Esophagus squamous epithelium (tissue), 5 donors: ENCODE data around the gene TBC1D8B. TPM values are rescaled to one million over a fixed set of nuclear protein-coding genes. Genes with fewer than 3 reads are reported as not detected.
"Not testable (repeated sequence)": the region's sequence is repeated elsewhere in the genome, so short reads cannot be mapped to it uniquely, and the experiment has no call there.

Source experiments
- DNase-seq: peaks from one replicate; lab custom pipeline; 2025; lab: John Stamatoyannopoulos, UW
- H3K27ac ChIP-seq, 4 donors: fragments of 200-600 bp; sonication (generic); one replicate each; pipeline ENCODE4 v1.5.1; 2016 to 2019; ENCODE audit warnings: mild to moderate bottlenecking in 1 of 4
- H3K27me3 ChIP-seq, 4 donors: fragments of 200-600 bp; sonication (generic); 1 replicate in 3 of 4; 2 replicates in 1 of 4; pipeline versions ENCODE4 v1.5.1 to v1.6.0; 2017 to 2021; ENCODE audit warnings: antibody characterized with exemption in 1 of 4
- H3K36me3 ChIP-seq, 3 donors: fragments of 200-600 bp; sonication (generic); one replicate each; pipeline ENCODE4 v1.5.1; 2016 to 2019
- H3K4me1 ChIP-seq, 3 donors: fragments of 200-600 bp; sonication (generic); one replicate each; pipeline ENCODE4 v1.5.1; 2017 to 2019
- H3K4me3 ChIP-seq, 4 donors: fragments of 200-600 bp; sonication (generic); 1 replicate in 3 of 4; 2 replicates in 1 of 4; pipeline ENCODE4 v1.5.1; 2016 to 2019; ENCODE audit warnings: mild to moderate bottlenecking in 2 of 4, moderate library complexity in 1 of 4
- H3K9me3 ChIP-seq, 3 donors: fragments of 200-600 bp; sonication (generic); one replicate each; pipeline ENCODE4 v1.5.1; 2016 to 2019
- POLR2A ChIP-seq, 4 donors: fragments of 450-650 bp; IDR thresholded peaks; one replicate each; pipeline ENCODE4 v1.6.1; 2017; ENCODE audit warnings: antibody characterized with exemption in 4 of 4, mild to moderate bottlenecking in 4 of 4, moderate library complexity in 3 of 4
- WGBS, 2 donors: methylation state at CpG; one replicate each; pipeline ENCODE4 v1.1.5; 2018; 5-methylcytosine and 5-hydroxymethylcytosine counted together
- intact Hi-C: fragments of 100-400 bp; cut with DNase I; formaldehyde crosslinking; loops from one replicate; pipeline ENCODE4 v1.15.0; 2022
- total RNA-seq, 4 donors: library from RNA; depleted of rRNA; stranded (reverse); fragments of >200 nt; gene quantifications; one replicate each; pipeline ENCODE4 v1.1.0, GENCODE V29; 2016
- TF ChIP-seq, protein P1 (sequence below), 6 experiments: fragments of 450-650 bp in 4 of 6; fragments of 200-600 bp in 2 of 6; sonication (generic) in 2 of 6; IDR thresholded peaks; one replicate each; pipeline ENCODE4 v1.5.1; 2016 to 2019; ENCODE audit warnings: antibody characterized with exemption in 6 of 6, mild to moderate bottlenecking in 4 of 6, moderate library complexity in 4 of 6
- donor health status: DM: yes; HTN: yes; CAD: no.

The TBC1D8B gene
- 1 to 10 TPM; 2.3 to 3.9 (median 3.4) TPM for total RNA-seq

DNA sequence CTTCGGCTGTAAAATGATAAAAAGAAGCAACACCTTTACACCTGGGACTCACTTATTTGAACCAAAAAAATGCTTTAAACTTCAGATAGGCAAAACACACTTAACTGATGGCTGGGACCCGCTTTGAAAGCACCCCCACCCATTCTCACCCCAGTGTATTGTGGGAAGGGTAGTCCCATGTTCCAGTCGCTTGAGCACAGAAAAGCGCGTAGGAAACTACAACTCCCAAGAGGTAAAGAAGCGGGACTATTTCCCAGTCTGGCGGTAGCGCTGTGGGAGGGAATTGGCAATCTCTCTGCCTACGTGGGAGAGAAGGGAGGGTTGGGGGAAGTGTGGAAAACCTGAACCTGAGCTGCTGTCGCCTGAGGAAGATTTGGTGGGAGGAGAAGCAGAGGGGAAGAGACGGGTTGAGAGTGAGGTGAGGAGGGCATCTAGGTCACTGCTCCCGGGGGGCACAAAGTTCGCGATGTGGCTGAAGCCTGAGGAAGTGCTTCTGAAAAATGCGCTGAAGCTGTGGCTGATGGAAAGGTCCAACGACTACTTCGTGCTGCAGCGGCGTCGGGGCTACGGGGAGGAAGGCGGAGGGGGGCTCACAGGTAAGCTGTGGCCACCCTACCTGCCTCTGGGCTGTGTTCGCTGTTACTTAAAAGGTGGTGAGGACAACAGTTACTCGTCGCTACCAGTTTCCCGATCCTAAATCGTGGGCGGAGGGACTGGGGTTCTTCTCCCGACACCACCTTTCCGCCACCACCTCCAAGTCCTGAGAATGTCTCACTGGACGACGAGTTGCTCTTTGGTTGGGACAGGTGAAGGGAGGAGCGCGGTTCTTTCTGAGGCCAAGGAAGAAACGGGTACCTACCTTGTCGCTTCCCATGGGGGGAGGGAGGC lies at the start of gene TBC1D8B:
Gene TBC1D8B, plus strand, starts transcription at position 286 of the 888 bp plus-strand sequence. Its CDS starts 181 bp downstream, at position 467.
- H3K27me3 ChIP-seq, result peaks cover 0 to 3% (median 0%) of the 10 kb centered on the region in 4 donors
- DNase-seq, result no peak

DNA sequence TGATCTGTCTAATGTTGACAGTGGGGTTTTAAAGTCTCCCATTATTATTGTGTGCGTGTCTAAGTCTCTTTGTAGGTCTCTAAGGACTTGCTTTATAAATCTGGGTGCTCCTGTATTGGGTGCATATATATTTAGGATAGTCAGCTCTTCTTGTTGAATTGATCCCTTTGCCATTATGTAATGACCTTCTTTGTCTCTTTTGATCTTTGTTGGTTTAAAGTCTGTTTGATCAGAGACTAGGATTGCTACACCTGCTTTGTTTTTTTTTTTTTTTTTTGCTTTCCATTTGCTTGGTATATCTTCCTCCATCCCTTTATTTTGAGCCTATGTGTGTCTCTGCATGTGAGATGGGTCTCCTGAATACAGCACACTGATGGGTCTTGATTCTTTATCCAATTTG lies 33.2 kb upstream of the TBC1D8B start:
- H3K9me3 ChIP-seq, H3K27ac ChIP-seq, H3K4me1 ChIP-seq, H3K4me3 ChIP-seq, DNase-seq, H3K36me3 ChIP-seq, intact Hi-C loops, H3K27me3 ChIP-seq: not testable (repeated sequence)
- 74% methylated on average over 1 of the region's 1 CpG; no CpG with 5 or more reads in 1 of the 2 donors for WGBS, 2 donors

More for the DNA sequence above, at the start of gene TBC1D8B:
- Histone ChIP-seq H3K27ac (peak within 1 kb of the TSS; percentile 39 to 69 (median 58)), H3K9me3 (no peaks in the 10 kb centered on the region), H3K36me3 (no peaks in the 10 kb centered on the region), H3K4me1 (no peaks in the 10 kb centered on the region), H3K4me3 (peak within 1 kb of the TSS; percentile 39 to 67 (median 58))
- intact Hi-C loops, result no loop called here
- WGBS, 2 donors, result 0 to 50% methylated on average over 11 to 20 of the region's 36 CpGs
- peak in 1 of 4 donors; percentile 31 for TF ChIP-seq POLR2A (IDR thresholded peaks at IDR 0.05)
- TF ChIP-seq, protein P1, sequence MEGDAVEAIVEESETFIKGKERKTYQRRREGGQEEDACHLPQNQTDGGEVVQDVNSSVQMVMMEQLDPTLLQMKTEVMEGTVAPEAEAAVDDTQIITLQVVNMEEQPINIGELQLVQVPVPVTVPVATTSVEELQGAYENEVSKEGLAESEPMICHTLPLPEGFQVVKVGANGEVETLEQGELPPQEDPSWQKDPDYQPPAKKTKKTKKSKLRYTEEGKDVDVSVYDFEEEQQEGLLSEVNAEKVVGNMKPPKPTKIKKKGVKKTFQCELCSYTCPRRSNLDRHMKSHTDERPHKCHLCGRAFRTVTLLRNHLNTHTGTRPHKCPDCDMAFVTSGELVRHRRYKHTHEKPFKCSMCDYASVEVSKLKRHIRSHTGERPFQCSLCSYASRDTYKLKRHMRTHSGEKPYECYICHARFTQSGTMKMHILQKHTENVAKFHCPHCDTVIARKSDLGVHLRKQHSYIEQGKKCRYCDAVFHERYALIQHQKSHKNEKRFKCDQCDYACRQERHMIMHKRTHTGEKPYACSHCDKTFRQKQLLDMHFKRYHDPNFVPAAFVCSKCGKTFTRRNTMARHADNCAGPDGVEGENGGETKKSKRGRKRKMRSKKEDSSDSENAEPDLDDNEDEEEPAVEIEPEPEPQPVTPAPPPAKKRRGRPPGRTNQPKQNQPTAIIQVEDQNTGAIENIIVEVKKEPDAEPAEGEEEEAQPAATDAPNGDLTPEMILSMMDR (IDR thresholded peaks at IDR 0.05), result no peak

DNA sequence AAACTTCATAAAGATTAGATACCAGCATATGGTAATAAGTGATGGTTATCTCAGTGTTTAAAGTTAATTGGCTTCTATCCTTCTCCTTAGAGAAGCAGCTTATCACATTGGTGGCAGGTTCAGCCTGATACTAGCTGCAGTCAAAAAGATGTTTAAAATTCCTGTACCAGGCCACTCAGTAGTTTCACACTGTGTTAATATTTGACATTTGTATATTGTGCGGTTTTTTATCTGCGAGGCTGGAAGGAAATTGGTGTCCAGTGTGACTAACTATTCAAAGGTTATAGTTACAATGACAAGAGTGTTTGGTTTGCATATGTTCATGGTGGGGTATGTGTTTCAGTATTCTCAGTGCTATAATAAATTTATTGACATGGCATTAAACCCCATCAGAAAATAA lies 27.5 kb upstream of the TBC1D8B start:
- Histone ChIP-seq H3K27ac (no peak overlapping the region), H3K4me3 (no peak overlapping the region), H3K36me3 (no peaks in the 10 kb centered on the region), H3K27me3 (no peaks in the 10 kb centered on the region), H3K9me3 (no peaks in the 10 kb centered on the region), H3K4me1 (peaks cover 0 to 5% (median 0%) of the 10 kb centered on the region in 3 donors)
- intact Hi-C loops, result no loop called here
- no peak for DNase-seq
- TF ChIP-seq, protein P1 (IDR thresholded peaks at IDR 0.05), result no peak
- TF ChIP-seq POLR2A (IDR thresholded peaks at IDR 0.05), result no peak
- WGBS, 2 donors, result 73 to 82% methylated on average over 2 of the region's 2 CpGs

DNA sequence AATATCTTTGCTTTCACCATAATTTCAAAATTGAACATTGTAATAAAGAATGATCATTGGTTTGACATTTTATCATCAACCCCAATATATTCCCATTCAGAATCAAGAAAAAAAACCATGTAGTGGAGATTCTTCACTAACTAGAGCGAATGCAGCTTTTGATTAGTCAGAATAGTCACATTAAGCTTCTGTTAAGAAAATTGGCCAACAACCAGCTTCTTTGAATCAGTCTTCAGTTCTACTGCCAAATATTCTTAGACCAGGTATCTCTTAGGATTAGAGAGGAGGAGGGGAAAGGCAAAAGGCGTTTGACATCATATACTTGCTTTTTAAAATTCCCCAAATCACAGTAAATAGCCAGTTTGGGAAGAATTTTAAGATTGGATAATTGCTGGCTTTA lies 22.2 kb upstream of the TBC1D8B start:
- H3K27me3 ChIP-seq, result peaks cover 0 to 5% (median 0%) of the 10 kb centered on the region in 4 donors
- WGBS, 2 donors, result 23 to 24% methylated on average over 2 of the region's 2 CpGs
- H3K36me3 ChIP-seq, result no peaks in the 10 kb centered on the region
- H3K4me3 ChIP-seq, result no peak overlapping the region
- no peak for DNase-seq
- peak overlapping the region in 1 of 4 donors; percentile 25 for H3K27ac ChIP-seq
- no peaks in the 10 kb centered on the region for H3K9me3 ChIP-seq
- TF ChIP-seq POLR2A (IDR thresholded peaks at IDR 0.05), result no peak
- TF ChIP-seq, protein P1 (IDR thresholded peaks at IDR 0.05), result no peak
- intact Hi-C loops, result no loop called here
- H3K4me1 ChIP-seq, result peaks cover 0 to 16% (median 0%) of the 10 kb centered on the region in 3 donors

DNA sequence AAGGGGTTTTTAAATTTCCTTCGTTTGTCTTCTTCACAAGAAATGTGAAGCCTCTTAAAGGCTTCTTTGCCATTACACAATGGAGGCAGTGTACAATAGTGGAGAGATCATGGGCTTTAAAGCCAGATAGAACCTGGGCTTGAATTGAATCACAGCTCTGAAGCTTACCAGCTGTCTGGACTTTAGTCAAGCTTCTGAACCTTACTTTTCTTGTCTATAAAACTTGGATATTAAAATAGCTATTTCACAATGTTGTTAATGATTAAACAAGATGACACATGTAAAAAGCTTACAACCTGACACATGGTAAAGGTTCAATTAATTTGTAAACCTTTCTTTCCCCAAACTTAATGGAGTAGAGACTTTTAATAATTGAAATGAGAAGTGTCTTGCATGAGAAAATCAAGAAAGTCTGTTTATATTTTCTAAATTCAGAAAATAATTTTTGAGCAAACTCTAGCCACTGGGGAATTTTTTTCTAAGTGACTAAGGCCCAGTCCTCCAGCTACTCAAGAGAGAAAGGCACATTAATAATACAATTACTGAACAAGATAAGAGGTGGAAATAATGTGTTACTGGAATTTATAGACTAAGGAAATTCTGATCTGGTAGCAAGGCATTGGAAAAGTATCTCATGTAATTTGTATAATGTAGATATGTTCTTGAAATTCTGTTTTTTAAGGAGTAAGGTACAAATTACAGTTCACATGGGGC lies 21.7 kb upstream of the TBC1D8B start:
- WGBS, 2 donors, result 11 to 29% methylated on average over 1 of the region's 1 CpG

More for the DNA sequence above, 21.7 kb upstream of the TBC1D8B start:
- Histone ChIP-seq H3K36me3 (no peaks in the 10 kb centered on the region), H3K27ac (peak overlapping the region in 1 of 4 donors; percentile 25), H3K27me3 (peaks cover 0 to 5% (median 0%) of the 10 kb centered on the region in 4 donors), H3K4me1 (peaks cover 0 to 16% (median 0%) of the 10 kb centered on the region in 3 donors), H3K4me3 (no peak overlapping the region), H3K9me3 (no peaks in the 10 kb centered on the region)
- no peak for TF ChIP-seq POLR2A (IDR thresholded peaks at IDR 0.05)
- TF ChIP-seq, protein P1 (IDR thresholded peaks at IDR 0.05), result no peak
- DNase-seq, result no peak
- intact Hi-C loops, result no loop called here
